SK-N-SH treated with all-trans-retinoic acid at 6 μM for 48 hours (cell line): ENCODE results near the gene KRT10.

Experiments
- ATAC-seq: fragments of 200-7000 bp; cut with Tn5 transposase; 3 replicates; pipeline ENCODE4 v1.9.1; 2020; ENCODE audit warnings: mild to moderate bottlenecking, moderate library complexity
- ARNTL ChIP-seq: fragments of 450-650 bp; formaldehyde crosslinking; IDR thresholded peaks from 2 replicates; pipeline ENCODE4 v1.5.0; 2020; ENCODE audit warnings: low read depth, mild to moderate bottlenecking, moderate library complexity, borderline replicate concordance
- BACH2 ChIP-seq: fragments of 250-450 bp; sonication (Bioruptor Pico); IDR thresholded peaks from 2 replicates; pipeline ENCODE4 v1.9.0; 2021; ENCODE audit warnings: mild to moderate bottlenecking, borderline replicate concordance
- CREB5 ChIP-seq: fragments of 250-450 bp; sonication (Bioruptor Pico); IDR thresholded peaks from 2 replicates; pipeline ENCODE4 v1.5.1; 2020; ENCODE audit warnings: low read depth, mild to moderate bottlenecking, moderate library complexity
- CSDC2 ChIP-seq: fragments of 250-450 bp; sonication (Bioruptor Pico); IDR thresholded peaks from 2 replicates; pipeline ENCODE4 v1.5.0; 2020; ENCODE audit warnings: mild to moderate bottlenecking, moderate library complexity
- CSRNP3 ChIP-seq: fragments of 250-450 bp; sonication (Bioruptor Pico); IDR thresholded peaks from 2 replicates; pipeline ENCODE4 v1.5.1; 2021; ENCODE audit warnings: mild to moderate bottlenecking, moderate library complexity
- ESRRG ChIP-seq: fragments of 250-450 bp; sonication (Bioruptor Pico); IDR thresholded peaks from 2 replicates; pipeline ENCODE4 v1.6.1; 2021; ENCODE audit warnings: mild to moderate bottlenecking
- GLIS3 ChIP-seq: fragments of 250-450 bp; sonication (Bioruptor Pico); IDR thresholded peaks from 2 replicates; pipeline ENCODE4 v1.5.0; 2020; ENCODE audit warnings: mild to moderate bottlenecking, moderate library complexity
- ISL1 ChIP-seq: fragments of 250-450 bp; sonication (Bioruptor Pico); IDR thresholded peaks from 2 replicates; pipeline ENCODE4 v2.1.2; 2022; ENCODE audit warnings: mild to moderate bottlenecking, moderate library complexity
- OSR1 ChIP-seq: fragments of 250-450 bp; sonication (Bioruptor Pico); IDR thresholded peaks from 2 replicates; pipeline ENCODE4 v1.8.0; 2022; ENCODE audit warnings: moderate library complexity, mild to moderate bottlenecking, inconsistent platforms
- PATZ1 ChIP-seq: fragments of 250-450 bp; sonication (Bioruptor Pico); IDR thresholded peaks from 2 replicates; pipeline ENCODE4 v1.8.0; 2020; ENCODE audit warnings: mild to moderate bottlenecking, moderate library complexity, borderline replicate concordance
- POU6F1 ChIP-seq: fragments of 250-450 bp; sonication (Bioruptor Pico); IDR thresholded peaks from 2 replicates; pipeline ENCODE4 v1.8.0; 2021; ENCODE audit warnings: low read depth, mild to moderate bottlenecking, moderate library complexity, borderline replicate concordance
- PPARA ChIP-seq: fragments of 250-450 bp; sonication (Bioruptor Pico); IDR thresholded peaks from 2 replicates; pipeline ENCODE4 v1.5.0; 2020; ENCODE audit warnings: mild to moderate bottlenecking, borderline replicate concordance
- RARB ChIP-seq: fragments of 250-450 bp; sonication (Bioruptor Pico); IDR thresholded peaks from 2 replicates; pipeline ENCODE4 v1.8.0; 2021; ENCODE audit warnings: mild to moderate bottlenecking, moderate library complexity
- SNAI2 ChIP-seq: fragments of 250-450 bp; sonication (Bioruptor Pico); IDR thresholded peaks from 2 replicates; pipeline ENCODE4 v1.5.0; 2020; ENCODE audit warnings: mild to moderate bottlenecking, moderate library complexity
- TCF4 ChIP-seq: fragments of 250-450 bp; sonication (Bioruptor Pico); IDR thresholded peaks from 2 replicates; pipeline ENCODE4 v1.8.0; 2021; ENCODE audit warnings: mild to moderate bottlenecking, moderate library complexity, borderline replicate concordance
- TOX ChIP-seq: fragments of 250-450 bp; sonication (Bioruptor Pico); IDR thresholded peaks from 2 replicates; pipeline ENCODE4 v1.8.0; 2021; ENCODE audit warnings: mild to moderate bottlenecking, moderate library complexity, borderline replicate concordance
- ZC3H10 ChIP-seq: fragments of 250-450 bp; sonication (Bioruptor Pico); IDR thresholded peaks from 2 replicates; pipeline ENCODE4 v1.5.1; 2021; ENCODE audit warnings: mild to moderate bottlenecking, moderate library complexity
- ZFP3 ChIP-seq: fragments of 250-450 bp; sonication (Bioruptor Pico); IDR thresholded peaks from 2 replicates; pipeline ENCODE4 v1.5.0; 2020; ENCODE audit warnings: mild to moderate bottlenecking, moderate library complexity
- ZFP30 ChIP-seq: fragments of 450-650 bp; formaldehyde crosslinking; IDR thresholded peaks from 2 replicates; pipeline ENCODE4 v1.5.0; 2022; ENCODE audit warnings: mild to moderate bottlenecking, moderate library complexity
- ZNF565 ChIP-seq: fragments of 450-650 bp; formaldehyde crosslinking; conservative IDR thresholded peaks from 2 replicates; pipeline ENCODE4 v1.5.0; 2020; ENCODE audit warnings: low read depth, mild to moderate bottlenecking, moderate library complexity
- ZNF70 ChIP-seq: fragments of 450-650 bp; formaldehyde crosslinking; IDR thresholded peaks from 2 replicates; pipeline ENCODE4 v1.5.0; 2020; ENCODE audit warnings: mild to moderate bottlenecking, moderate library complexity
- ZNF8 ChIP-seq: fragments of 450-650 bp; formaldehyde crosslinking; IDR thresholded peaks from 2 replicates; pipeline ENCODE4 v1.5.0; 2020; ENCODE audit warnings: mild to moderate bottlenecking, moderate library complexity
- TF ChIP-seq, protein P1 (sequence below): fragments of 250-450 bp; sonication (Bioruptor Pico); IDR thresholded peaks from 2 replicates; pipeline ENCODE4 v1.5.0; 2020; ENCODE audit warnings: mild to moderate bottlenecking, moderate library complexity

KRT10 gene

DNA sequence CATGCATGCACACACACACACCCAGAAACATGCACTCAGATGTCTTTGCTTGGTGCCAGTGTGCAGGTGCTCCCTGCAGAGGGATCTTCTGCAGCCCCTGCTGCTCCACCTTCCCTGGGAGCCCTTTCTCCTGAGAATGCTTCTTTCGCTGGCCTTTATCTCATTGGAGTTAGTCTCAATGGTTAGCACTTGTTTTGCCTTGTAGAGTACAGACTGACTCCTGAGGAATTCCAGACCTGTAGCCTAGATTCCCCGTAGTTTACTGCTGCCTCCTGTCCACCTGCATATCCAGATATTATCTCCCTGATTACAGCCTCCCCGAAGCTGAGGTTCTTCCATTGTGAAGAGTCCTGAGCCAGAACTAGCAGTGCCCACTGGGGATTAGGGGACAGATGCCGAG lies 47.7 kb upstream of the KRT10 start:
- TF ChIP-seq TOX (CRISPR knock-in tag) (no peak), PPARA (no peak), ZFP3 (CRISPR knock-in tag) (no peak), CSDC2 (CRISPR knock-in tag) (no peak), PATZ1 (CRISPR knock-in tag) (no peak), SNAI2 (CRISPR knock-in tag) (no peak), POU6F1 (CRISPR knock-in tag) (no peak), ZNF8 (no peak), ZC3H10 (CRISPR knock-in tag) (no peak), ARNTL (no peak), ESRRG (CRISPR knock-in tag) (no peak), TCF4 (no peak), RARB (CRISPR knock-in tag) (no peak), OSR1 (CRISPR knock-in tag) (no peak), ZNF70 (no peak), GLIS3 (CRISPR knock-in tag) (no peak), ZNF565 (CRISPR knock-in tag) (no peak), ZFP30 (no peak), ISL1 (CRISPR knock-in tag) (no peak)
- TF ChIP-seq, protein P1, sequence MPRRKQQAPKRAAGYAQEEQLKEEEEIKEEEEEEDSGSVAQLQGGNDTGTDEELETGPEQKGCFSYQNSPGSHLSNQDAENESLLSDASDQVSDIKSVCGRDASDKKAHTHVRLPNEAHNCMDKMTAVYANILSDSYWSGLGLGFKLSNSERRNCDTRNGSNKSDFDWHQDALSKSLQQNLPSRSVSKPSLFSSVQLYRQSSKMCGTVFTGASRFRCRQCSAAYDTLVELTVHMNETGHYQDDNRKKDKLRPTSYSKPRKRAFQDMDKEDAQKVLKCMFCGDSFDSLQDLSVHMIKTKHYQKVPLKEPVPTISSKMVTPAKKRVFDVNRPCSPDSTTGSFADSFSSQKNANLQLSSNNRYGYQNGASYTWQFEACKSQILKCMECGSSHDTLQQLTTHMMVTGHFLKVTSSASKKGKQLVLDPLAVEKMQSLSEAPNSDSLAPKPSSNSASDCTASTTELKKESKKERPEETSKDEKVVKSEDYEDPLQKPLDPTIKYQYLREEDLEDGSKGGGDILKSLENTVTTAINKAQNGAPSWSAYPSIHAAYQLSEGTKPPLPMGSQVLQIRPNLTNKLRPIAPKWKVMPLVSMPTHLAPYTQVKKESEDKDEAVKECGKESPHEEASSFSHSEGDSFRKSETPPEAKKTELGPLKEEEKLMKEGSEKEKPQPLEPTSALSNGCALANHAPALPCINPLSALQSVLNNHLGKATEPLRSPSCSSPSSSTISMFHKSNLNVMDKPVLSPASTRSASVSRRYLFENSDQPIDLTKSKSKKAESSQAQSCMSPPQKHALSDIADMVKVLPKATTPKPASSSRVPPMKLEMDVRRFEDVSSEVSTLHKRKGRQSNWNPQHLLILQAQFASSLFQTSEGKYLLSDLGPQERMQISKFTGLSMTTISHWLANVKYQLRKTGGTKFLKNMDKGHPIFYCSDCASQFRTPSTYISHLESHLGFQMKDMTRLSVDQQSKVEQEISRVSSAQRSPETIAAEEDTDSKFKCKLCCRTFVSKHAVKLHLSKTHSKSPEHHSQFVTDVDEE (CRISPR knock-in tag) = no peak
- no peak for ATAC-seq

- no peak for TF ChIP-seq ZNF565 (CRISPR knock-in tag)
- TF ChIP-seq ARNTL = no peak
- TF ChIP-seq ZFP30 = no peak
- no peak for TF ChIP-seq ZC3H10 (CRISPR knock-in tag)
- no peak for TF ChIP-seq GLIS3 (CRISPR knock-in tag)
- no peak for TF ChIP-seq TCF4
- no peak for TF ChIP-seq CSRNP3 (CRISPR knock-in tag)
- TF ChIP-seq RARB (CRISPR knock-in tag) = no peak
- no peak for TF ChIP-seq ZNF8
- no peak for TF ChIP-seq ISL1 (CRISPR knock-in tag)
- TF ChIP-seq ZFP3 (CRISPR knock-in tag) = no peak
- TF ChIP-seq ZNF70 = no peak
- no peak for TF ChIP-seq BACH2 (CRISPR knock-in tag)
- no peak for TF ChIP-seq CREB5 (CRISPR knock-in tag)
- ATAC-seq = no peak
Measured at GRCh38 chr17:40866838-40867237, 44.4 kb upstream of the KRT10 start, which contains the start of gene KRT12. TSS of gene KRT12 (minus strand) at chr17:40867223. CDS start at chr17:40867186, 37 bp downstream.
